ENCODE data around the gene MICU1. TPM values are rescaled to one million over a fixed set of nuclear protein-coding genes. Genes with fewer than 3 reads are reported as not detected.

Gene MICU1
- total and polyA plus RNA-seq, 2 of the 13 experiments (the other 11 are each of a cell fraction or from before 2014, with no cell fraction given): 32.5 to 56.1 TPM

GRCh38 chr10:72567889-72568640 is 57.8 kb downstream of the MICU1 start (continued):
- TF ChIP-seq SOX13 (IDR thresholded peaks at IDR 0.05) (no peak), SOX13 (CRISPR knock-in tag; conservative IDR thresholded peaks at IDR 0.05 in 1 of 2, IDR thresholded peaks at IDR 0.05 in 1 of 2) (no peak), ZNF530 (CRISPR knock-in tag; IDR thresholded peaks at IDR 0.05; ENCODE audit: low read depth) (no peak), ZNF512B (CRISPR knock-in tag; IDR thresholded peaks at IDR 0.05; ENCODE audit: borderline replicate concordance) (no peak), XRCC5 (optimal IDR thresholded peaks at IDR 0.05; ENCODE audit: low read length) (no peak), ZNF10 (CRISPR knock-in tag; IDR thresholded peaks at IDR 0.05; ENCODE audit: borderline replicate concordance, low read depth) (no peak), FOXC1 (CRISPR knock-in tag; IDR thresholded peaks at IDR 0.05; ENCODE audit: borderline replicate concordance) (no peak), CC2D1A (CRISPR knock-in tag; IDR thresholded peaks at IDR 0.05) (no peak), SMC3 (IDR thresholded peaks at IDR 0.05; ENCODE audit: low read length) (peak; percentile 21; the same call in 1 of the 2 replicates), MAFK (conservative IDR thresholded peaks at IDR 0.05 in 1 of 2, IDR thresholded peaks at IDR 0.05 in 1 of 2; ENCODE audit: low read length in 2 of 2) (peak; percentile 26 to 44; a peak in 2 of 4 replicates), NFAT5 (CRISPR knock-in tag; IDR thresholded peaks at IDR 0.05) (no peak), CBX2 (IDR thresholded peaks at IDR 0.05; ENCODE audit: low read depth, low read length) (no peak), CBX2 (CRISPR knock-in tag; IDR thresholded peaks at IDR 0.05; ENCODE audit: low read depth) (no peak), ZNF549 (CRISPR knock-in tag; IDR thresholded peaks at IDR 0.05) (no peak), ZNF260 (CRISPR knock-in tag; IDR thresholded peaks at IDR 0.05; ENCODE audit: borderline replicate concordance, low read depth) (no peak), ZNF788 (CRISPR knock-in tag; IDR thresholded peaks at IDR 0.05; ENCODE audit: borderline replicate concordance) (no peak), ZNF333 (CRISPR knock-in tag; IDR thresholded peaks at IDR 0.05; ENCODE audit: borderline replicate concordance) (no peak)

Data from HepG2 (cell line).